Measurements from ENCODE around the gene COL4A3. TPM values are rescaled to one million over a fixed set of nuclear protein-coding genes. Genes with fewer than 3 reads are reported as not detected.
A peak's percentile ranks its signal among the peaks of the same experiment; 100 is the strongest.

The COL4A3 gene
- polyA plus RNA-seq, 4 donors = 41.9 to 64.6 (median 57.6) TPM

DNA sequence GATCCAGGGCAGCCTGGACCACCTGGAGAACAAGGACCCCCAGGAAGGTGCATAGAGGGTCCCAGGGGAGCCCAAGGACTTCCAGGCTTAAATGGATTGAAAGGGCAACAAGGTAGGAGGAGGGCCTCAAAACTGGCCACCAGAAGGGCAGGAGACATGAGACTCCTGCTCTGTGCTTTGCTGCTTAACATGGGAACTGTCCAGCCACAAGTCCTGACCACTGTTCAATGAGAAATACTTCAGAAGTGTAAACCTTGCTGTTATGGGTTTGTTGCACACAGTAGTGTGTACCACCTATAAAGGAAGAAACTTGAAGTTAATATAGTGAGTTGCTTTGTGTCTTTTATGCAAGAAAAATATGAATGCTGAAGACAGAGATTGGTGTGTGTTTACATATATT, 116.5 kb downstream of the COL4A3 start:
- DNase-seq (ENCODE audit: low read depth in 4 of 4, low spot score in 3 of 4) = no peak

GRCh38 chr2:227285741-227286236, 121.4 kb downstream of the COL4A3 start:
- no peak for DNase-seq (ENCODE audit: low read depth in 4 of 4, low spot score in 3 of 4)

- DNase-seq (ENCODE audit: low read depth in 4 of 4, low spot score in 3 of 4) = no peak
These were observed 123.3 kb downstream of the COL4A3 start for GRCh38 chr2:227287771-227288170.

DNA sequence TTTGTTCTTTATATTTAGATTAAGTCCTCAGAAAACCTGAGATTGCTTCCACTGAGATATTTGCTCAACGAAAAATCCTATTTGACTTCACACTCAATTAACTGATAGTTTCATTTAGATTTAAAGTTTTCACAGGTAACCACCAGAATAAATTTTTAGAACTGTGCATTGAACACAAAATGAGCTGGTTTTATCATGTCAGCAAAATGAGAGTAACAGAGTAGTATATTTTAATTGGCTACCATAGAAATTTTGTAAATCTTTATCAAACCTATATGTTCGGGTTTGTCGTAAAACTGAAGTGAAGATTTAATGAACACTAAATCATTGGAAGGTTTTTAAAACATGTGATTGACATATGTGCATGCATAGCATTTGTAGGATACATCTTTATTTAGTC, 127.9 kb downstream of the COL4A3 start:
- no peak for DNase-seq (ENCODE audit: low read depth in 4 of 4, low spot score in 3 of 4)

GRCh38 chr2:227293531-227293930, 129.1 kb downstream of the COL4A3 start:
- no peak for DNase-seq (ENCODE audit: low read depth in 4 of 4, low spot score in 3 of 4)

- DNase-seq (ENCODE audit: low read depth in 4 of 4, low spot score in 3 of 4) = no peak
These were observed 131.4 kb downstream of the COL4A3 start for GRCh38 chr2:227295806-227296205.

DNA sequence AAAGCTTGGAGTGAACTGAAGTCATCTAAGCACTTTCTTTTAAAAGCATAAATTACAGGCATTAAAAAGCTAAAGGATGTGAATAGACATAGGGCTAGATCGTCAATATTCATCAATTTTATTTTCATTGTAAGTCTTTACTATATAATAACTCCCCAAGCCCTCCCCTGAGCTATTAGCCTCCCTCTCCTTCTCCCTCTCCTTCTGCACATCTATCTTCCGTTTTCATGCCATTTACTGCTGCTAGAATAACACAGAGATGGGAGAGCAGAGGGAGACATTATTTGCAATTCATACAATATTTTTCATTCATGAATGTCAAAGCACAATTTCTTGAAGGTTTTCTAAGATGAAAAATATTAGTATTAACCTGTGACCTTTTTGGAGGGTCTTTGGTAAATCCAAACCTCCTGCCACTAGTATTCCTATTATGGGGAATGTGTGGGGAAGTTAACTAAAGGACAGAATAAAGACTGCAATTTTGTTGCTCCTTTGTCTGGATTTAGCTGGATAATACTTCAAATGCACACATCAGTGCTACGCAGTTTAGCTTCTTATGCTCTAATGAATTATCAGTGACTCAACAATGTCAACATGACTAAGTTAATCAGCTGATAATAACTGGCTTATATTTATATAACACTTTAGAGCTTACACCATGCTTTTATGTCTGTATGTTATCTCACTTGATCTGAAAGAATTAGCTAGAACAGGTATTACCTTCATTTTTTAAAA, 132.4 kb downstream of the COL4A3 start:
- DNase-seq (ENCODE audit: low read depth in 4 of 4, low spot score in 3 of 4) = no peak

GRCh38 chr2:227301523-227301922, 137.1 kb downstream of the COL4A3 start:
- no peak for DNase-seq (ENCODE audit: low read depth in 4 of 4, low spot score in 3 of 4)

DNA sequence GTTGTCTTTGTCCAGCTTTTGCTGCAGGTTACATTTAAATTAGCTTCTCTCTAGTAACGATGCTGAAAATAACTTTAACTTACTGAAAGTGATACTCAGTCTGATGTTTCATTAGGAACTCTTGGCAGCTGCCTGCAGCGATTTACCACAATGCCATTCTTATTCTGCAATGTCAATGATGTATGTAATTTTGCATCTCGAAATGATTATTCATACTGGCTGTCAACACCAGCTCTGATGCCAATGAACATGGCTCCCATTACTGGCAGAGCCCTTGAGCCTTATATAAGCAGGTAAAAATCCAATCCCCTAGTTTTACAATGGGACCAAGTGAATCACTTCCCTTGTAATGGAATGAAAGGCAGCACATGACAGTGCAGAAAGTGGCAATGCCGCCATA, 144.4 kb downstream of the COL4A3 start:
- no peak for DNase-seq (ENCODE audit: low read depth in 4 of 4, low spot score in 3 of 4)

DNA sequence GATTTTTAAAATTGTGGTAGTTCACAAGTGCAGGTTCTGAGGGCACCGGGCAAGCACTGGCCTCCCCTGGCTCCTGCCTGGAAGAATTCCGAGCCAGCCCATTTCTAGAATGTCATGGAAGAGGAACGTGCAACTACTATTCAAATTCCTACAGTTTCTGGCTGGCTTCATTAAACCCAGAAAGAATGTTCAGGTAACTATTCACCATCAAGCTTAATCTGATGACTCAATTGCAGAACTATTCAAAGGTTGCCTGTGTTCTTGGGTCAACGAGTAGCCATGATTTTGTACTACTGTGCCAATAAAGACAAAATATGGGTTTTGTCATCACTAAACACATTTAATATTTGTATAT, 146.3 kb downstream of the COL4A3 start:
- peak in 2 of 4 donors; percentile 0 to 1 for DNase-seq (ENCODE audit: low read depth in 4 of 4, low spot score in 3 of 4)

DNA sequence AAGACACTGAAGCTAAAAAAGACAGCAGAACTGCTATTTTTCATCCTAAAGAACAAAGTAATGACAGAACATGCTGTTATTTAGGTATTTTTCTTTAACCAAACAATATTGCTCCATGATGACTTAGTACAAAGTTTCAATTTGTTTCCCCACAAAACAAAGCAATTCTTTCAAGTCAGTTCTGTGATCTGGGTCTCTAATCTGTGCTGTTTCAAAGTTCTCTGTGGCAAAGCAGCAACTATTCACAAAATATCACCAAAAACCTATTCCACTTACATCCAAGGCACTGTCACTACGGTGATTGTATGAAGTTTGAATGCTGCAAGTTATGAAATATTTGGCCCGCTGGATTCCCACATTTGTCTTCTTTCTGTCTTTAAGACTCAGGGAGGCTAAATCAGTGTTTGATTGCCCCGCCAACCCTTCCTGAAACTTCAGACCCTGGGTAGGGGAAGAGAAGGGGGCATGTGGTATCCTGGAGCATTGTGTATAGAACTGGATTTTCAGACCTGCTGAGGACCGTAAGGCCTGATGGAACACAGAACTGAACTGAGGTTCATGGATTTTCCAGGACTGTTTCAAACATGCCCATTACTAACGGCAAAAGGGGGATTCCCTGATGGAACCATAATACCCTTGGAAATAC, 147.6 kb downstream of the COL4A3 start:
- DNase-seq (ENCODE audit: low read depth in 4 of 4, low spot score in 3 of 4) = no peak

DNA sequence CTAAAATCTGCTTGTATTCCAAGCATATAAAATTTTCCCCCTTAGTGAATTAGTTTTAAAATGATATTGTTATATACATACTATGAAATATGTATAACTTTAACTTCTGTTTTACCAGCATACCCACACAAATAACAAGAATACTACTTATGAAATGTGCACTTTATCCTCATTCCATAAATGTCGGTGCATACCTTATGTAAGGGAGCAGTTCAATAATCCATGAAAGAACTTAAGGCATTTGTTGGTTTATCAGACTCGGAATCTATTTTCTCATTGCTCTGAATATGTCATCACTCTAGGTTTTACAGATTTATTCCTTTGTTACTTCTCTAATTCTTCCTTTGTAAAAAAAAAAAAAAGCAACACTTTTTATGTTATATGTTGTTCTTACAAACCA, 148.2 kb downstream of the COL4A3 start:
- DNase-seq (ENCODE audit: low read depth in 4 of 4, low spot score in 3 of 4) = no peak

DNA sequence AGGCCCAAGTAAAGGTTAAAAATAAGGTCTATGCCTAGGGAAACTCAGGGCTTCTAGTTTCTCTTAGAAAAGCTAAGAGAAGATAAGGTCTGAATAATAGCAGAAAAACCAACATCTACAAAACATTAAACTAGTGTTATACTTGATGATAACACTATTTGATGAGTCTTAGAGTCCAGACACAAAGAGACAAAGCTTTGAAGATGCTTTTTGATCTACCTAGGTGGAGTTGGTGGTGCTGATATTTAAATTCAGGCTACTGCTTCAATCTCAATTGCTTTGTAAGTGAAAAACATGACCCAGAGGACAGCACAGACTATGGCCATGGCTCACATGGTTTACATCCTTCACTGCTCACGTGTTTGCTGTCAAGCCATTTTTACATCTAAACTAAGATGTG, 148.9 kb downstream of the COL4A3 start:
- no peak for DNase-seq (ENCODE audit: low read depth in 4 of 4, low spot score in 3 of 4)

DNA sequence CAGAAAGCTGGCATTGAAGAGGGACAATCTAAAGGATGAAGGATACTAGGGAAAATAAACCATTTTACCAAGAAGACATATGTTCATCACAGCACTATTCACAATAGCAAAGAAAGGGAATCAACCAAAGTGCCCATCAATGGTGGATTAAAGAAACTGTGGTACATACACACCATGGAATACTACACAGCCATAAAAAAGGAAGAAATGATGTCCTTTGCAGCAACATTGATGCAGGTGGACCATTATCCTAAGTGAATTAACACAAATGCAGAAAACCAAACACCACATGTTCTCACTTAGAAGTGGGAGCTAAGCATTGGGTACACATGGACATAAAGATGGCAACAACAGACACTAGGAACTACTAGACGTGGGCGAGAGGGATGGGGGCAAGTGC, 153.4 kb downstream of the COL4A3 start:
- no peak for DNase-seq (ENCODE audit: low read depth in 4 of 4, low spot score in 3 of 4)

DNA sequence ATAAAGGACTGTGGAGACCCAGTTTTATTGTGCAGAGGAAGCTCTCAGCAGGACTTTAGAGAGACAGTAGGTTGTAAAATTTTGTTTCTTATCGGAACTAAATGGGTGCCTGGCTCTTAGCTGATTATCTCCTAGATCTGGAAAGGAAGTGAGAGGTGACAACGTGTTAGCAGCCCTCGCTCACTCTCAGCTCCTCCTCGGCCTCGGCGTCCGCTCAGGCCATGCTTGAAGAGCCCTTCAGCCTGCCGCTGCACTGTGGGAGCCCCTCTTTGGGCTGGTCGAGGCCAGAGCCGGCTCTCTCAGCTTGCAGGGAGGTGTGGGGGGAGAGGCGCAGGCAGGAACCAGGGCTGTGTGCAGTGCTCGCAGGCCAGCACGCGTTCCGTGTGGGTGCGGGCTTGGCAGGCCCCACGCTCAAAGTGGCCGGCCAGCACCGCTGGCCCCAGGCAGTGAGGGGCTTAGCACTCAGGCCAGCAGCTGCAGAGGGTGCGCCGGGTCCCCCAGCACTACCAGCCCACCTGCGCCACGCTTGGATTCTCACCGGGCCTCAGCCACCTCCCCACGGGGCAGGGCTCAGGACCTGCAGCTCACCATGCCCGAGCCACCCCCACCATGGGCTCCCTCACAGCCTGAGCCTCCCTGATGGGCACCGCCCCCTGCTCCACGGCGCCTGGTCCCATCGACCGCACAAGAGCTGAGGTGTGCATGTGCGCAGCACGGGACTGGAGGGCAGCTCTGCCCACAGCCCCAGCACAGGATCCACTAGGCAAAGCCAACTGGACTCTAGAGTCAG, 156.1 kb downstream of the COL4A3 start:
- DNase-seq (ENCODE audit: low read depth in 4 of 4, low spot score in 3 of 4) = no peak

DNA sequence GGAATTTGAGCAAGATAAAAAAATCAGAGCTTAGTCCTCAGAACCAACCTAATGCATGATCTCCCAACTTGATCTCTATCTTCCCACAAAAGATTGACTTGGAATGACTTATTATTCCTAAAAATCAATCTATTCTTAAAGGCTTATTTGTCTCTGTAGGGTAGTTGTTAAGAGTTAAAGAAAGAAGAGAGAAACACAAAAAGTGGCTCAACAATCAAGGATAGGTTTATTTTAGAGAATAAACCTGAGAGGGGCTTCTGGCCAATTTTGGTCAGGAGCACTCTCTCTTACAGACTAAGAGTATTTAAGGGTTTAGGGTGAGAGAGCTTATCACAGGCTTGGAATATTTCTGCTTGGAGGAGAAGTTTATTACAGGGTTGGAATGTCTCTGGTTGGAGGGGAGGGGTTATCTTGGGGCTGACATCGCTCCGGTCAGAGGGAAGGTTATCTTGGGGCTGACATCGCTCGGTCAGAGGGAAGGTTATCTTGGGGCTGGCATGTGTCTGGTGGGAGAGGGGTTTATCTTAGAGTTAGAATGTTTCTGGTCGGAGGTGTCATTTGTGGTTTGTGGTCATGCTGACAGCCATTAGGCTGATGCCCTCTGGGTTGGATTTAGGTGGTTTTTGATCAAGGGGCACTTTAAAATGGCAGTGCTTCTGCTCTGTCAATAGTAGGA, 158.2 kb downstream of the COL4A3 start:
- DNase-seq (ENCODE audit: low read depth in 4 of 4, low spot score in 3 of 4) = no peak

- no peak for DNase-seq (ENCODE audit: low read depth in 4 of 4, low spot score in 3 of 4)
These were observed 159.4 kb downstream of the COL4A3 start for GRCh38 chr2:227323818-227324217.

GRCh38 chr2:227324642-227324994, 160.2 kb downstream of the COL4A3 start:
- peak in 1 of 4 donors; percentile 28 for DNase-seq (ENCODE audit: low read depth in 4 of 4, low spot score in 3 of 4)

- peak; percentile 87 to 92 (median 88) for DNase-seq (ENCODE audit: low read depth in 4 of 4, low spot score in 3 of 4)
These were observed 160.8 kb downstream of the COL4A3 start, which contains the start of gene MFF for GRCh38 chr2:227324995-227325838. TSS of gene MFF (plus strand) at chr2:227325251. CDS start at chr2:227330666, 5,415 bp downstream.

DNA sequence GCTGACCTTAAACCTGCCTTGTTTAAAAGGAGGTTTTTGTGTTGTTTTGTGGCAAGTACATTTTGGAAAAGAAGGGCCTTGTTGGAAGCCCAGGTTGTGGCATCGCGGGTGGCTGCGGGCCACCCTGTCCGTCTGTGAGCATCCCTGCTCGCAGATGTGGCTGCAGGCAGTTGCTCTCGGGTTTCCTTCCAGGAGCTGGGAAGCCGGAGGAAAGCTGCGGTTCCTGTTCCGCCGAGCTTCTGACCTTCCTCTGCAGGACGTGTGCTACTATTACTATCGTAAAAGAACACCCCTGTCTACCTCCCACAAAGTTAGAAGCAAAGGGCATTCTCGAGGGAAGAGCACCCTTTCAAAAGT, 161.4 kb downstream of the COL4A3 start:
- DNase-seq (ENCODE audit: low read depth in 4 of 4, low spot score in 3 of 4) = peak in 3 of 4 donors; percentile 2 to 43 (median 20)

All from right renal pelvis (tissue), 4 donors.